Testis (tissue), 2 donors: Measurements from ENCODE around the gene MOG.

ENCODE experiments used
- POLR2A ChIP-seq: fragments of 450-650 bp; IDR thresholded peaks from one replicate; pipeline ENCODE4 v1.6.1; 2017; ENCODE audit warnings: antibody characterized with exemption, mild to moderate bottlenecking, moderate library complexity
- TF ChIP-seq, protein P1 (sequence below), 3 experiments: fragments of 450-650 bp in 2 of 3; fragments of 200-600 bp in 1 of 3; sonication (generic) in 1 of 3; IDR thresholded peaks; one replicate each; pipeline ENCODE4 v1.5.1; 2016 to 2019; ENCODE audit warnings: antibody characterized with exemption in 3 of 3, mild to moderate bottlenecking in 2 of 3, moderate library complexity in 1 of 3

DNA sequence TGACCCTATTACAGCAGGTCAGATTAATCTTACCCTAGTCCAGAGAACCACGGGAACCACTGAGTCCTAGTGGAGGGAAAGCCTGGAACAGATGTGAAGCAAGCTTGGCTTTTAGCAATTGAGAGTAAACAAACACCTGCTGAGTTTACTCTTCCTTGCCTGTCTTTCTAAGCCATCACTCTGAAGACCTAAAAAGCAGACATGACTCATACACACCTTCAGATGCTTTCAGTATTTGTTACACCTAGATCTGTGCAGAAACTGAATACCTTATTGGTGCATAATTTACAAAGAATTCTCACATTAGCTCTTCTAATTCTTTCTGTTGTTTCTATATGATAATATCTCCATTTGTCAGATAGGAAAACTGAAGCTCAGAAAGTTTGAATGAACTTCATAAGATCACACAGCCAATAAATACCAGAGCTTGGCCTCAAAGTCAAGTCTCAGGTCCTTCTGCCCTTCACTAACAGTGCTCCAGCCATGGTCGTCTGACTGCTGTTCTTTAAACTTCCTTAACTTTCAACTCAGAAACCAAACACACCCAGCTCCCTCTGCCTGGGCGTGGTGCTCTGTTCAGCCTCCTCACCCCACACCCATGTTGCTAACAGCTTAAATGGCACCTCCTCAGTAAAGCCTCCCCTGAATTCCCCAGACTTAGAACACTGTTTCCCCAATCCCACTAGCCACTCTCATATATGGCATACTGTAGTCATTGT is 15.3 kb upstream of the MOG start:
- no peak for TF ChIP-seq POLR2A
- TF ChIP-seq, protein P1, sequence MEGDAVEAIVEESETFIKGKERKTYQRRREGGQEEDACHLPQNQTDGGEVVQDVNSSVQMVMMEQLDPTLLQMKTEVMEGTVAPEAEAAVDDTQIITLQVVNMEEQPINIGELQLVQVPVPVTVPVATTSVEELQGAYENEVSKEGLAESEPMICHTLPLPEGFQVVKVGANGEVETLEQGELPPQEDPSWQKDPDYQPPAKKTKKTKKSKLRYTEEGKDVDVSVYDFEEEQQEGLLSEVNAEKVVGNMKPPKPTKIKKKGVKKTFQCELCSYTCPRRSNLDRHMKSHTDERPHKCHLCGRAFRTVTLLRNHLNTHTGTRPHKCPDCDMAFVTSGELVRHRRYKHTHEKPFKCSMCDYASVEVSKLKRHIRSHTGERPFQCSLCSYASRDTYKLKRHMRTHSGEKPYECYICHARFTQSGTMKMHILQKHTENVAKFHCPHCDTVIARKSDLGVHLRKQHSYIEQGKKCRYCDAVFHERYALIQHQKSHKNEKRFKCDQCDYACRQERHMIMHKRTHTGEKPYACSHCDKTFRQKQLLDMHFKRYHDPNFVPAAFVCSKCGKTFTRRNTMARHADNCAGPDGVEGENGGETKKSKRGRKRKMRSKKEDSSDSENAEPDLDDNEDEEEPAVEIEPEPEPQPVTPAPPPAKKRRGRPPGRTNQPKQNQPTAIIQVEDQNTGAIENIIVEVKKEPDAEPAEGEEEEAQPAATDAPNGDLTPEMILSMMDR (IDR thresholded peaks at IDR 0.05) = no peak
